Stomach (tissue), 4 donors: ENCODE data around the gene ZNF787.
A peak's percentile ranks its signal among the peaks of the same experiment; 100 is the strongest.

Experiments used
- CTCF ChIP-seq, 7 experiments: fragments of 450-650 bp in 4 of 7; fragments of 200-600 bp in 3 of 7; sonication (generic) in 3 of 7; IDR thresholded peaks; one replicate each; pipeline ENCODE4 v1.5.1; 2016 to 2019; ENCODE audit warnings: antibody characterized with exemption in 7 of 7, control low read depth in 2 of 7, mild to moderate bottlenecking in 1 of 7
- EP300 ChIP-seq: sonication (generic); formaldehyde crosslinking; IDR thresholded peaks from one replicate; pipeline ENCODE4 v1.6.1; 2017; ENCODE audit warnings: antibody characterized with exemption

- TF ChIP-seq CTCF (IDR thresholded peaks at IDR 0.05) = no peak
- peak; percentile 69 for TF ChIP-seq EP300
Observed at GRCh38 chr19:56121180-56122167, at the start of gene ZNF787.
